ENCODE results near the gene TUBE1. TPM values are rescaled to one million over a fixed set of nuclear protein-coding genes. Genes with fewer than 3 reads are reported as not detected.

Gene TUBE1
- total RNA-seq, 1 experiment from 2014 or later: 30.8 TPM

- Mint-ChIP-seq H3K4me3 (ENCODE audit: unreplicated experiment) (no peak overlapping the region), H3K36me3 (ENCODE audit: insufficient read depth, unreplicated experiment) (no peaks in the 10 kb centered on the region), H3K27me3 (ENCODE audit: insufficient read depth, unreplicated experiment) (peaks cover 7% of the 10 kb centered on the region), H3K27ac (ENCODE audit: unreplicated experiment) (no peak overlapping the region), H3K4me1 (ENCODE audit: low read depth, unreplicated experiment) (no peaks in the 10 kb centered on the region), H3K9me3 (ENCODE audit: unreplicated experiment) (no peaks in the 10 kb centered on the region)
- intact Hi-C loops (cut with micrococcal nuclease; ENCODE audit: unreplicated experiment): no loop called here
- ChIA-PET POLR2A (no interaction called here), CTCF (no interaction called here)
- H3K36me3 ChIP-seq (ENCODE audit: control insufficient read depth, insufficient read depth, low read length): no peaks in the 10 kb centered on the region
- BruUV-seq (replicated peaks): no TSS peak
- DNase-seq: no peak
- H3K4me1 ChIP-seq: no peaks in the 10 kb centered on the region
- TF ChIP-seq, protein P1, sequence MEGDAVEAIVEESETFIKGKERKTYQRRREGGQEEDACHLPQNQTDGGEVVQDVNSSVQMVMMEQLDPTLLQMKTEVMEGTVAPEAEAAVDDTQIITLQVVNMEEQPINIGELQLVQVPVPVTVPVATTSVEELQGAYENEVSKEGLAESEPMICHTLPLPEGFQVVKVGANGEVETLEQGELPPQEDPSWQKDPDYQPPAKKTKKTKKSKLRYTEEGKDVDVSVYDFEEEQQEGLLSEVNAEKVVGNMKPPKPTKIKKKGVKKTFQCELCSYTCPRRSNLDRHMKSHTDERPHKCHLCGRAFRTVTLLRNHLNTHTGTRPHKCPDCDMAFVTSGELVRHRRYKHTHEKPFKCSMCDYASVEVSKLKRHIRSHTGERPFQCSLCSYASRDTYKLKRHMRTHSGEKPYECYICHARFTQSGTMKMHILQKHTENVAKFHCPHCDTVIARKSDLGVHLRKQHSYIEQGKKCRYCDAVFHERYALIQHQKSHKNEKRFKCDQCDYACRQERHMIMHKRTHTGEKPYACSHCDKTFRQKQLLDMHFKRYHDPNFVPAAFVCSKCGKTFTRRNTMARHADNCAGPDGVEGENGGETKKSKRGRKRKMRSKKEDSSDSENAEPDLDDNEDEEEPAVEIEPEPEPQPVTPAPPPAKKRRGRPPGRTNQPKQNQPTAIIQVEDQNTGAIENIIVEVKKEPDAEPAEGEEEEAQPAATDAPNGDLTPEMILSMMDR (IDR thresholded peaks at IDR 0.05; ENCODE audit: insufficient read depth in 1 of 2, low read depth in 1 of 2, low read length in 1 of 2, severe bottlenecking in 1 of 2, unreplicated experiment in 1 of 2): no peak
- H3K9me3 ChIP-seq: no peaks in the 10 kb centered on the region
- H3K4me3 ChIP-seq (ENCODE audit: low read depth, low read length): no peak overlapping the region
- H3K27me3 ChIP-seq (replicated peaks; ENCODE audit: control insufficient read depth, insufficient read depth, low read length): no peaks in the 10 kb centered on the region
Measured at GRCh38 chr6:112036088-112036637, 51.1 kb downstream of the TUBE1 start.

GRCh38 chr6:112034616-112034995, 52.7 kb downstream of the TUBE1 start:
- H3K4me3 Mint-ChIP-seq (ENCODE audit: unreplicated experiment): no peak overlapping the region
- no peaks in the 10 kb centered on the region for H3K36me3 Mint-ChIP-seq (ENCODE audit: insufficient read depth, unreplicated experiment)
- ChIA-PET CTCF (interaction anchor here (0.5 kb wide), 1 partner anchor 9 kb away, joined by 10 read pairs; no protein-coding TSS in a partner anchor), POLR2A (no interaction called here)
- H3K27me3 Mint-ChIP-seq (ENCODE audit: insufficient read depth, unreplicated experiment): peaks cover 6% of the 10 kb centered on the region
- no peak for DNase-seq
- TF ChIP-seq, protein P1 (IDR thresholded peaks at IDR 0.05; ENCODE audit: insufficient read depth in 1 of 2, low read depth in 1 of 2, low read length in 1 of 2, severe bottlenecking in 1 of 2, unreplicated experiment in 1 of 2): no peak
- BruUV-seq (replicated peaks): no TSS peak
- Histone ChIP-seq H3K4me1 (no peaks in the 10 kb centered on the region), H3K4me3 (ENCODE audit: low read depth, low read length) (no peak overlapping the region), H3K27me3 (replicated peaks; ENCODE audit: control insufficient read depth, insufficient read depth, low read length) (no peaks in the 10 kb centered on the region), H3K9me3 (no peaks in the 10 kb centered on the region), H3K36me3 (ENCODE audit: control insufficient read depth, insufficient read depth, low read length) (no peaks in the 10 kb centered on the region)
- no peak overlapping the region for H3K27ac Mint-ChIP-seq (ENCODE audit: unreplicated experiment)
- no peaks in the 10 kb centered on the region for H3K9me3 Mint-ChIP-seq (ENCODE audit: unreplicated experiment)
- H3K4me1 Mint-ChIP-seq (ENCODE audit: low read depth, unreplicated experiment): no peaks in the 10 kb centered on the region
- intact Hi-C loops (cut with micrococcal nuclease; ENCODE audit: unreplicated experiment): no loop called here

- no peak overlapping the region for H3K4me3 ChIP-seq (ENCODE audit: low read depth, low read length)
- intact Hi-C loops (cut with micrococcal nuclease; ENCODE audit: unreplicated experiment): no loop called here
- H3K27me3 Mint-ChIP-seq (ENCODE audit: insufficient read depth, unreplicated experiment): peaks cover 4% of the 10 kb centered on the region
- no peak overlapping the region for H3K4me3 Mint-ChIP-seq (ENCODE audit: unreplicated experiment)
- TF ChIP-seq, protein P1 (IDR thresholded peaks at IDR 0.05; ENCODE audit: insufficient read depth in 1 of 2, low read depth in 1 of 2, low read length in 1 of 2, severe bottlenecking in 1 of 2, unreplicated experiment in 1 of 2): no peak
- no peaks in the 10 kb centered on the region for H3K36me3 Mint-ChIP-seq (ENCODE audit: insufficient read depth, unreplicated experiment)
- no peaks in the 10 kb centered on the region for H3K4me1 ChIP-seq
- no TSS peak for BruUV-seq (replicated peaks)
- H3K9me3 ChIP-seq: no peaks in the 10 kb centered on the region
- POLR2A ChIA-PET: no interaction called here
- H3K9me3 Mint-ChIP-seq (ENCODE audit: unreplicated experiment): no peaks in the 10 kb centered on the region
- no peaks in the 10 kb centered on the region for H3K36me3 ChIP-seq (ENCODE audit: control insufficient read depth, insufficient read depth, low read length)
- no peaks in the 10 kb centered on the region for H3K27me3 ChIP-seq (replicated peaks; ENCODE audit: control insufficient read depth, insufficient read depth, low read length)
- DNase-seq: no peak
- no peaks in the 10 kb centered on the region for H3K4me1 Mint-ChIP-seq (ENCODE audit: low read depth, unreplicated experiment)
- CTCF ChIA-PET: interaction anchor here (0.5 kb wide), 1 partner anchor 10 kb away, joined by 10 read pairs; no protein-coding TSS in a partner anchor
- H3K27ac Mint-ChIP-seq (ENCODE audit: unreplicated experiment): no peak overlapping the region
Measured at GRCh38 chr6:112033791-112034615, 53.3 kb downstream of the TUBE1 start.

All from Caco-2 (cell line).